Measurements from ENCODE around the gene ATP8B2. TPM values are rescaled to one million over a fixed set of nuclear protein-coding genes. Genes with fewer than 3 reads are reported as not detected.

ATP8B2 gene
- total RNA-seq, 2 donors from 2014 or later = 34.1 to 41.5 TPM

DNA sequence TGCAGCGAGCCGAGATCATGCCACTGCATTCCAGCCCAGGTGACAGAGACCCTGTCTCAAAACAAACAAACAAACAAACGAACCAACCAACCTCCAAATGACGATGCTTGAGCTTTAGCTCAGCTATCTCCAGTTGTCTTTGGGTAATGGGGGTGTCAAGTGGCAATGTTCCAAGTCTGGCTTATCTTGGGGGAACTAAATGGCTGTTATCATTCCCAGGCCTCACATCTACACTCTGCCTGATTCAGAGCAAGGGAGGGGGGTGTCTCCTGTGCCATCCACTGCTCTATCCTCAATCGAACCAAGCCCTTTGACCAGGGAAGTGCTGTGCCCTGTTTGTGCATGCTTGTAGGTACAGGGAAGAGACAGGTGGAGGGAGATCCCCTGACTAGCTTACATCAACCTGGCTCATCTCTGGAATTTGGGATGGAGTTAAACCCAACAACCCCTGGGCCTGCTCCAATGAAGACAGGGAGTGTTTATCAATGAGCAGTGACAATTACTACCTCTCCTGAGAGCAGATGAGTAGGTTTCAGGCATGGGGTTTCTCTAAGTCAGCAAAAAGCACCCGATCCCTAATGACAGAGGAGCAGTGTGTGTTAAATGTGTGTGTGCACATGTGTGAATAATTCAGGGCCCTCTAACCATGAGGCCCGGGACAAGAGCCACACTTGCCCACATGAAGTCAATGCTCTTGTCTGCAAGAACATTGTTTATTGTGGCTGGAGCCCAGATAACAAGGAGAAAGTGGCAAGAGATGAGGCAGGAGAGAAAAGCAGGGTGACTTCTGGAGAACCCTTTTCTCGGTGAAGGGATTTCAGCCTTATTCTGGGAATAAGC is 59.5 kb downstream of the ATP8B2 start:
- H3K27me3 ChIP-seq (ENCODE audit: control insufficient read depth, insufficient read depth, low read length, poor library complexity, severe bottlenecking) = no peaks in the 10 kb centered on the region
- H3K9ac ChIP-seq (ENCODE audit: extremely low read depth, low read length, poor library complexity, severe bottlenecking) = no peak overlapping the region
- H3K4me3 ChIP-seq (ENCODE audit: low read length) = no peak overlapping the region
- peaks cover 7% of the 10 kb centered on the region for H3K4me1 Mint-ChIP-seq
- H3K4me1 ChIP-seq (ENCODE audit: control insufficient read depth, insufficient read depth, low read length) = no peaks in the 10 kb centered on the region
- H3K27ac ChIP-seq (ENCODE audit: low read depth, low read length) = no peak overlapping the region
- DNase-seq = no peak
- no peak overlapping the region for H3K4me3 Mint-ChIP-seq
- H3K27me3 Mint-ChIP-seq (ENCODE audit: insufficient read depth) = no peaks in the 10 kb centered on the region
- no peaks in the 10 kb centered on the region for H3K36me3 Mint-ChIP-seq (ENCODE audit: low read depth)
- 85 to 89% methylated on average over 4 to 8 of the region's 8 CpGs for WGBS, 2 experiments (ENCODE audit: insufficient coverage in 1 of 2, insufficient read length in 1 of 2)
- H3K27ac Mint-ChIP-seq = no peak overlapping the region
- H3K9me3 ChIP-seq (ENCODE audit: control insufficient read depth, low read length) = no peaks in the 10 kb centered on the region
- peaks cover 4% of the 10 kb centered on the region for H3K9me3 Mint-ChIP-seq
- TF ChIP-seq, protein P1, sequence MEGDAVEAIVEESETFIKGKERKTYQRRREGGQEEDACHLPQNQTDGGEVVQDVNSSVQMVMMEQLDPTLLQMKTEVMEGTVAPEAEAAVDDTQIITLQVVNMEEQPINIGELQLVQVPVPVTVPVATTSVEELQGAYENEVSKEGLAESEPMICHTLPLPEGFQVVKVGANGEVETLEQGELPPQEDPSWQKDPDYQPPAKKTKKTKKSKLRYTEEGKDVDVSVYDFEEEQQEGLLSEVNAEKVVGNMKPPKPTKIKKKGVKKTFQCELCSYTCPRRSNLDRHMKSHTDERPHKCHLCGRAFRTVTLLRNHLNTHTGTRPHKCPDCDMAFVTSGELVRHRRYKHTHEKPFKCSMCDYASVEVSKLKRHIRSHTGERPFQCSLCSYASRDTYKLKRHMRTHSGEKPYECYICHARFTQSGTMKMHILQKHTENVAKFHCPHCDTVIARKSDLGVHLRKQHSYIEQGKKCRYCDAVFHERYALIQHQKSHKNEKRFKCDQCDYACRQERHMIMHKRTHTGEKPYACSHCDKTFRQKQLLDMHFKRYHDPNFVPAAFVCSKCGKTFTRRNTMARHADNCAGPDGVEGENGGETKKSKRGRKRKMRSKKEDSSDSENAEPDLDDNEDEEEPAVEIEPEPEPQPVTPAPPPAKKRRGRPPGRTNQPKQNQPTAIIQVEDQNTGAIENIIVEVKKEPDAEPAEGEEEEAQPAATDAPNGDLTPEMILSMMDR (conservative IDR thresholded peaks at IDR 0.05) = no peak
- H3K36me3 ChIP-seq (ENCODE audit: control insufficient read depth, insufficient read depth, low read length) = no peaks in the 10 kb centered on the region

DNA sequence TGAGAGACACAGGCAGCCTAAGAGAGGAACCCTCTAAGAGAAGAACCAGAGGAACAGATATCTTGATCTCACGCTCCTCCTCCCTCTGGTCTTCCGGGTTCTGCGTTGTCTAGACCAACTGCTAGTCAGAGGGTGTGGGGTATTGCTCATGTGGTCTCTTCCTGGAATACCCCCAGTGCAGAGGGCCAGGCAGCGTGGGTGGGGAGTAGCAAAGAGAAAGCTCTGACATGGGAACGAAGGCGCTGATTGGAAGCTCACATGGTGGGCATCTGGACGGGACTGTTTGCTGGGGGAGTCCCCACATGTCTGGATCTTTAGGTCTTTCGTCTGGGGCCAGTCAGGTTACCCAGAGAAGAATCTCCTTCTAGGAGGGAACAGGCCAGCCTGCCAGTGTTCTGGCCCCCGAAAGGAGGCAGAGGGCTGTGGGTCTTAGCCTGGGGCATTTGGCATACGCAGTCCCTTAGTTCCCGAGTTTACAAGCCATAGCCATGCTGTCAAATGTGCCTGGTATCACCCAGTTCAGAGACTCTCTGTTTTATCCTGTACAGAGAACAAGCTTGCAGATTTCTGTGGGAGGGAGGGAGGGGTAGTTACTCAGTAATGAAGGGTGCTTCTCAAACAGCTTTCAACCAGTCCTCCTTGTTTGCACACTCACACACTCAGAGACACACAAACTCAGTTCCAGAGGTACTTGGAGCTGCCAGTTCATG is 61.5 kb downstream of the ATP8B2 start:
- peaks cover 4% of the 10 kb centered on the region for H3K27me3 Mint-ChIP-seq (ENCODE audit: insufficient read depth)
- H3K9ac ChIP-seq (ENCODE audit: extremely low read depth, low read length, poor library complexity, severe bottlenecking) = no peak overlapping the region
- H3K4me3 Mint-ChIP-seq = no peak overlapping the region
- no peaks in the 10 kb centered on the region for H3K36me3 ChIP-seq (ENCODE audit: control insufficient read depth, insufficient read depth, low read length)
- TF ChIP-seq, protein P1 (conservative IDR thresholded peaks at IDR 0.05) = no peak
- no peaks in the 10 kb centered on the region for H3K9me3 ChIP-seq (ENCODE audit: control insufficient read depth, low read length)
- H3K27ac Mint-ChIP-seq = no peak overlapping the region
- no peaks in the 10 kb centered on the region for H3K9me3 Mint-ChIP-seq
- no peak for DNase-seq
- no peak overlapping the region for H3K27ac ChIP-seq (ENCODE audit: low read depth, low read length)
- H3K4me1 Mint-ChIP-seq = peaks cover 7% of the 10 kb centered on the region
- no peaks in the 10 kb centered on the region for H3K4me1 ChIP-seq (ENCODE audit: control insufficient read depth, insufficient read depth, low read length)
- H3K36me3 Mint-ChIP-seq (ENCODE audit: low read depth) = no peaks in the 10 kb centered on the region
- H3K4me3 ChIP-seq (ENCODE audit: low read length) = no peak overlapping the region
- WGBS, 2 experiments (ENCODE audit: insufficient coverage in 1 of 2, insufficient read length in 1 of 2) = 92 to 97% methylated on average over 7 to 11 of the region's 11 CpGs
- no peaks in the 10 kb centered on the region for H3K27me3 ChIP-seq (ENCODE audit: control insufficient read depth, insufficient read depth, low read length, poor library complexity, severe bottlenecking)

DNA sequence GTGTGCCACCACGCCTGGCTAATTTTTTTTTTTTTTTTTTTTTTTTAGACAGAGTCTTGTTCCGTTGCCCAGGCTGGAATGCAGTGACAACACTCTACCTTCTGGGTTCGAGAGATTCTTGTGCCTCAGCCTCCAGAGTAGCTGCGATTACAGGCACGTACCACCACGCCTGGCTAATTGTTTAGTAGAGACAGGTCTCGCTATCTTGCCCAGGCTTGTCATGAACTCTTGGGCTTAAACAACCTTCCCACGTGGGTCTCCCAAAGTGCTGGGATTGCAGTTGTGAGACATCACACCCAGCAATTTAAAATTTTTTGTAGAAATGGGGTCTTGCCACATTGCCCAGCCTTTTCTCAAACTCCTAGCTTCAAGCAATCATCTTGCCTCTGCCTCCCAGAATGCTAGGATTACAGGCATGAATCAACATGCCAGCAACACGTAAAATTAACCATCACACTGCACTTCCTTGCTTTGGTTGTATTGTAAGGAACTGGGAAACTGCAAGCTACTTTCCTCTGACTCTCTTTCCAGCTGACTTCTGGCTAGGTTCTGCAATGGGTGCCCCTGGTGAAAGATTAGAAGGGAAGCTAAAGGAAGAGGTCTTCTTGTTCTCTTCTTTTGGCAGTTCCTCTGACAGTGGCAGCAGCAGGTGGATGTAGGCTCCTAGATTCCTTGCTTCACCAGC is 65.9 kb downstream of the ATP8B2 start:
- 86 to 92% methylated on average over 8 to 9 of the region's 9 CpGs for WGBS, 2 experiments (ENCODE audit: insufficient coverage in 1 of 2, insufficient read length in 1 of 2)
- Histone ChIP-seq H3K9me3 (ENCODE audit: control insufficient read depth, low read length) (no peaks in the 10 kb centered on the region), H3K36me3 (ENCODE audit: control insufficient read depth, insufficient read depth, low read length) (no peaks in the 10 kb centered on the region), H3K4me3 (ENCODE audit: low read length) (no peak overlapping the region), H3K27ac (ENCODE audit: low read depth, low read length) (no peak overlapping the region), H3K27me3 (ENCODE audit: control insufficient read depth, insufficient read depth, low read length, poor library complexity, severe bottlenecking) (no peaks in the 10 kb centered on the region), H3K9ac (ENCODE audit: extremely low read depth, low read length, poor library complexity, severe bottlenecking) (no peak overlapping the region), H3K4me1 (ENCODE audit: control insufficient read depth, insufficient read depth, low read length) (no peaks in the 10 kb centered on the region)
- TF ChIP-seq, protein P1 (conservative IDR thresholded peaks at IDR 0.05) = no peak
- DNase-seq = no peak
- no peak overlapping the region for H3K27ac Mint-ChIP-seq
- H3K9me3 Mint-ChIP-seq = peaks cover 3% of the 10 kb centered on the region
- no peaks in the 10 kb centered on the region for H3K36me3 Mint-ChIP-seq (ENCODE audit: low read depth)
- H3K4me3 Mint-ChIP-seq = no peak overlapping the region
- peaks cover 5% of the 10 kb centered on the region for H3K27me3 Mint-ChIP-seq (ENCODE audit: insufficient read depth)
- no peaks in the 10 kb centered on the region for H3K4me1 Mint-ChIP-seq
